SU-DHL-6 (cell line): ENCODE measurements around the gene COQ9.

Experiments used
- H2AFZ ChIP-seq: fragments of 200-600 bp; sonication (generic); 2 replicates; pipeline ENCODE4 v1.6.1; 2014; ENCODE audit warnings: low read depth, mild to moderate bottlenecking, moderate library complexity, mixed read lengths, antibody characterized with exemption, low read length; ENCODE audit not compliant: severe bottlenecking
- H3F3A ChIP-seq: fragments of 200-600 bp; shearing (Covaris generic); 2 replicates; pipeline ENCODE4 v1.6.0; 2016; ENCODE audit warnings: antibody characterized with exemption, mild to moderate bottlenecking; ENCODE audit not compliant: insufficient read depth
- H3K27ac ChIP-seq: fragments of 200-600 bp; sonication (generic); 2 replicates; pipeline ENCODE4 v1.5.1; 2016; ENCODE audit warnings: low read depth, mild to moderate bottlenecking, low read length, moderate library complexity, mixed read lengths
- H3K27me3 ChIP-seq: fragments of 200-600 bp; sonication (generic), shearing (Covaris generic); 2 replicates; pipeline ENCODE4 v1.6.0; 2014; ENCODE audit warnings: mild to moderate bottlenecking, low read length
- H3K36me3 ChIP-seq: fragments of 200-600 bp; sonication (generic); 2 replicates; pipeline ENCODE4 v1.6.1; 2014; ENCODE audit warnings: mild to moderate bottlenecking, low read length, mixed read lengths
- H3K4me2 ChIP-seq: fragments of 300-600, 200-600 bp; shearing (Covaris generic), sonication (generic); 2 replicates; pipeline ENCODE4 v1.6.0; 2014; ENCODE audit warnings: low read length, low read depth, mild to moderate bottlenecking; ENCODE audit not compliant: poor library complexity, severe bottlenecking
- H3K4me3 ChIP-seq: fragments of 200-600 bp; sonication (generic); 2 replicates; pipeline ENCODE4 v1.5.1; 2014; ENCODE audit warnings: antibody characterized with exemption, low read length, mild to moderate bottlenecking, mixed read lengths; ENCODE audit not compliant: insufficient read depth, poor library complexity, severe bottlenecking
- H3K79me2 ChIP-seq: fragments of 200-600 bp; sonication (generic); 2 replicates; pipeline ENCODE4 v1.6.1; 2014; ENCODE audit warnings: mild to moderate bottlenecking, low read length, moderate library complexity; ENCODE audit not compliant: insufficient read depth
- H3K9ac ChIP-seq: fragments of 200-600 bp; sonication (generic); 2 replicates; pipeline ENCODE4 v1.7.0; 2014; ENCODE audit warnings: mild to moderate bottlenecking, low read length
- H3K9me2 ChIP-seq: fragments of 200-600 bp; sonication (generic); replicated peaks from 2 replicates; pipeline ENCODE4 v1.6.1; 2014; ENCODE audit warnings: low read length; ENCODE audit not compliant: insufficient read depth
- H3K9me3 ChIP-seq: fragments of 200-600 bp; sonication (generic); 2 replicates; pipeline ENCODE4 v1.6.1; 2014; ENCODE audit warnings: low read length, mixed read lengths; ENCODE audit not compliant: insufficient read depth
- H4K20me1 ChIP-seq: fragments of 200-600 bp; sonication (generic); 2 replicates; pipeline ENCODE4 v1.6.1; 2014; ENCODE audit warnings: low read depth, mild to moderate bottlenecking, antibody characterized with exemption, low read length, moderate library complexity, mixed read lengths
- CTCF ChIP-seq: fragments of 200-600 bp; sonication (generic); IDR thresholded peaks from one replicate; pipeline ENCODE4 v1.5.1; 2017; ENCODE audit warnings: antibody characterized with exemption, mild to moderate bottlenecking, low read length, moderate library complexity; ENCODE audit not compliant: insufficient read depth, poor library complexity, severe bottlenecking
- EZH2phosphoT487 ChIP-seq: fragments of 200-600 bp; sonication (generic), shearing (Covaris generic); conservative IDR thresholded peaks from 2 replicates; pipeline ENCODE4 v1.6.1; 2018; ENCODE audit warnings: mild to moderate bottlenecking, antibody characterized with exemption, low read length, moderate library complexity, mixed read lengths

Gene COQ9

GRCh38 chr16:57477531-57478202 is 30.4 kb downstream of the COQ9 start:
- Histone ChIP-seq H3K9me3 (no peaks in the 10 kb centered on the region), H4K20me1 (no peaks in the 10 kb centered on the region), H2AFZ (no peak overlapping the region), H3K36me3 (no peaks in the 10 kb centered on the region), H3K4me2 (no peak overlapping the region), H3K4me3 (no peak overlapping the region), H3K27ac (no peak overlapping the region), H3K9ac (no peak overlapping the region), H3F3A (no peaks in the 10 kb centered on the region), H3K9me2 (no peaks in the 10 kb centered on the region), H3K27me3 (no peaks in the 10 kb centered on the region), H3K79me2 (no peaks in the 10 kb centered on the region)
- TF ChIP-seq CTCF (no peak), EZH2phosphoT487 (no peak)

GRCh38 chr16:57478396-57479204 is 31.3 kb downstream of the COQ9 start:
- Histone ChIP-seq H4K20me1 (no peaks in the 10 kb centered on the region), H3K4me3 (no peak overlapping the region), H3K27me3 (no peaks in the 10 kb centered on the region), H3K79me2 (no peaks in the 10 kb centered on the region), H3F3A (no peaks in the 10 kb centered on the region), H3K9me2 (no peaks in the 10 kb centered on the region), H3K36me3 (no peaks in the 10 kb centered on the region), H3K9me3 (no peaks in the 10 kb centered on the region), H3K9ac (no peak overlapping the region), H3K4me2 (no peak overlapping the region), H3K27ac (no peak overlapping the region), H2AFZ (no peak overlapping the region)
- TF ChIP-seq CTCF (no peak), EZH2phosphoT487 (no peak)

DNA sequence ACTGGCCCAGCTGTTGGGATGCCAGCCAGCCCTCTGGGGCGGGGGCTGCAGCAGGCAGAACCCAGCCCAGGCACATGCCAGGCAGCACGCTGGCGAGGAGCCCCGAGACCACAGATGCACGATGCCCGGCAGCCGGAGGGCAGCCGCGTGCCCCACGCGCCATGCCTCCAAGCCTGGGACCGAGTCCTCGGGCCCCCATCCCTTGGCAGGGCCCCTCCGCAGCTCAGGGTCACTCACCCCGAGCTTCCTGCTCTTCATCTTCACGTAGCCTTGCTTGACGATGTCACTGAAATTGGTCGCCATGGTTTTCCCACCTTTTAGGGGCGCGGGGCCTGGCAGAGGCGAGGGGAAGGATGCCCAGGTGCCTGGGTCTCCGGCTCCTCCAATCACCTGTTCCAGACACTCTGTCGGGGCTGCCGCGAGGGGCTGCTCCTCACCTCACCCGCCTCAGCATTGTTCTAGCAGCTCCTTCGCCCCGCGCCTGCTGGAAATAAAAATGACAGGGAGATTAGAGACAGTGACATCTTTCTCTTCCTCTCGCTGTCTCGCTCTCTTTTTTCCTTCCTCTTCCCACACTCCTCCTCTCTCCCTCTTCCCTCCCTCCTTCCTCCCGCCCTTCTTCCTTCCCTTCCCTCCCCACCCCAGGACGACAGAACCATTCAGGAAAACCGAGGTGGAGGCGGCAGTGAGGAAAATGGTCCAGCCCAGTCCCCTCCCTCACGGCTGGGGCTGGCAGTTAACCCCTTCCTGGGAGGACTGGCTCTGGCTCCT is 32.1 kb downstream of the COQ9 start:
- Histone ChIP-seq H3K27me3 (no peaks in the 10 kb centered on the region), H4K20me1 (no peaks in the 10 kb centered on the region), H3K36me3 (no peaks in the 10 kb centered on the region), H3K4me2 (no peak overlapping the region), H2AFZ (no peak overlapping the region), H3K79me2 (no peaks in the 10 kb centered on the region), H3K4me3 (no peak overlapping the region), H3F3A (no peaks in the 10 kb centered on the region), H3K9me2 (no peaks in the 10 kb centered on the region), H3K9me3 (no peaks in the 10 kb centered on the region), H3K27ac (no peak overlapping the region), H3K9ac (no peak overlapping the region)
- TF ChIP-seq CTCF (no peak), EZH2phosphoT487 (no peak)
